Trophoblast cell (in vitro differentiated cells and primary cell): ENCODE measurements around the gene DDX27.

Source experiments
- DNase-seq, 2 donors: peaks; one replicate each; pipeline ENCODE4 v3.0.0-alpha.2; 2016
- H2AFZ ChIP-seq: 2 replicates; pipeline ENCODE4 v1.6.1; 2013; ENCODE audit warnings: low read length, moderate library complexity, mild to moderate bottlenecking; ENCODE audit not compliant: insufficient read depth, poor library complexity
- H2AK5ac ChIP-seq: 2 replicates; pipeline ENCODE4 v1.6.1; 2013; ENCODE audit warnings: mild to moderate bottlenecking, low read length
- H2BK120ac ChIP-seq: 2 replicates; pipeline ENCODE4 v1.6.1; 2013; ENCODE audit warnings: low read length, mild to moderate bottlenecking, moderate library complexity; ENCODE audit not compliant: insufficient read depth, poor library complexity
- H2BK12ac ChIP-seq: 2 replicates; pipeline ENCODE4 v1.6.1; 2013; ENCODE audit warnings: mild to moderate bottlenecking, low read length, moderate library complexity
- H2BK5ac ChIP-seq: 2 replicates; pipeline ENCODE4 v1.6.1; 2013; ENCODE audit warnings: low read length, low read depth, moderate library complexity, mild to moderate bottlenecking; ENCODE audit not compliant: poor library complexity
- H3K14ac ChIP-seq: 2 replicates; pipeline ENCODE4 v1.6.1; 2013; ENCODE audit warnings: mild to moderate bottlenecking, low read length
- H3K18ac ChIP-seq: 2 replicates; pipeline ENCODE4 v1.6.1; 2013; ENCODE audit warnings: mild to moderate bottlenecking, low read length
- H3K23ac ChIP-seq: 2 replicates; pipeline ENCODE4 v1.6.1; 2013; ENCODE audit warnings: low read length
- H3K27ac ChIP-seq: 2 replicates; pipeline ENCODE4 v1.5.1; 2013; ENCODE audit warnings: low read depth, mild to moderate bottlenecking, inconsistent platforms, low read length, moderate library complexity
- H3K27me3 ChIP-seq: 2 replicates; pipeline ENCODE4 v1.6.1; 2013; ENCODE audit warnings: inconsistent platforms, mild to moderate bottlenecking, low read length, moderate library complexity; ENCODE audit not compliant: insufficient read depth
- H3K36me3 ChIP-seq, 2 experiments: 1 replicate in 1 of 2; 2 replicates in 1 of 2; pipeline ENCODE4 v1.6.1; 2013; ENCODE audit warnings: low read length in 2 of 2, mild to moderate bottlenecking in 2 of 2, moderate library complexity in 1 of 2; ENCODE audit not compliant: insufficient read depth in 2 of 2, control insufficient read depth in 1 of 2
- H3K4ac ChIP-seq: 2 replicates; pipeline ENCODE4 v1.6.1; 2013; ENCODE audit warnings: low read depth, mild to moderate bottlenecking, low read length, moderate library complexity
- H3K4me1 ChIP-seq, 2 experiments: 1 replicate in 1 of 2; 2 replicates in 1 of 2; pipeline ENCODE4 v1.6.1; 2013; ENCODE audit warnings: low read length in 2 of 2, mild to moderate bottlenecking in 2 of 2, moderate library complexity in 1 of 2; ENCODE audit not compliant: insufficient read depth in 2 of 2, control insufficient read depth in 1 of 2
- H3K4me2 ChIP-seq: 2 replicates; pipeline ENCODE4 v1.6.1; 2013; ENCODE audit warnings: inconsistent platforms, mild to moderate bottlenecking, low read length, moderate library complexity
- H3K4me3 ChIP-seq: 2 replicates; pipeline ENCODE4 v1.5.1; 2013; ENCODE audit warnings: mild to moderate bottlenecking, low read depth, low read length, inconsistent platforms
- H3K79me1 ChIP-seq: one replicate; pipeline ENCODE4 v1.6.1; 2013; ENCODE audit warnings: low read length
- H3K79me2 ChIP-seq: 2 replicates; pipeline ENCODE4 v1.6.1; 2013; ENCODE audit warnings: low read length, mild to moderate bottlenecking; ENCODE audit not compliant: control insufficient read depth, insufficient read depth, poor library complexity
- H3K9ac ChIP-seq: 2 replicates; pipeline ENCODE4 v1.6.1; 2013; ENCODE audit warnings: mild to moderate bottlenecking, low read length
- H3K9me3 ChIP-seq: 2 replicates; pipeline ENCODE4 v1.6.1; 2013; ENCODE audit warnings: low read depth, mild to moderate bottlenecking, control low read depth, inconsistent platforms, low read length; ENCODE audit not compliant: insufficient read depth
- H4K12ac ChIP-seq: 2 replicates; pipeline ENCODE4 v1.6.1; 2013; ENCODE audit warnings: low read depth, mild to moderate bottlenecking, low read length, moderate library complexity
- H4K8ac ChIP-seq: 2 replicates; pipeline ENCODE4 v1.6.1; 2013; ENCODE audit warnings: low read depth, mild to moderate bottlenecking, low read length, moderate library complexity
- H4K91ac ChIP-seq: one replicate; pipeline ENCODE4 v1.6.1; 2013; ENCODE audit warnings: low read depth, mild to moderate bottlenecking, low read length, moderate library complexity
- WGBS: extraction: QIAGEN DNeasy Blood & Tissue Kit; methylation state at CpG from one replicate; pipeline ENCODE4 v1.1.7; 2013; ENCODE audit warnings: missing lambda C conversion rate; ENCODE audit not compliant: insufficient read length, insufficient coverage; ENCODE audit errors: extremely low coverage; 5-methylcytosine and 5-hydroxymethylcytosine counted together

Gene DDX27

GRCh38 chr20:49278036-49278817 lies 59.0 kb downstream of the DDX27 start, which contains the start of gene ZNFX1:
Gene ZNFX1, minus strand, starts transcription at chr20:49278057. Its CDS starts 2,218 bp downstream, at chr20:49275839.
- Histone ChIP-seq H3K4me1 (peaks cover 2 to 15% of the 10 kb centered on the region in 2 experiments), H3K4ac (peak within 1 kb of the TSS; percentile 96), H3K18ac (peak within 1 kb of the TSS; percentile 77), H3K14ac (peak within 1 kb of the TSS; percentile 88), H3K27ac (peak within 1 kb of the TSS; percentile 94), H3K4me2 (peak within 1 kb of the TSS; percentile 72), H3K27me3 (no peaks in the 10 kb centered on the region), H3K23ac (no peak within 1 kb of the TSS), H4K12ac (peak within 1 kb of the TSS; percentile 83), H3K9me3 (peaks cover 9% of the 10 kb centered on the region), H4K91ac (peak within 1 kb of the TSS; percentile 90), H3K79me1 (peaks cover 15% of the 10 kb centered on the region), H2BK120ac (peak within 1 kb of the TSS; percentile 92), H3K36me3 (peaks cover 23 to 38% of the 10 kb centered on the region in 2 experiments), H3K4me3 (peak within 1 kb of the TSS; percentile 98), H2BK12ac (peak within 1 kb of the TSS; percentile 38), H2AK5ac (peak within 1 kb of the TSS; percentile 92), H2AFZ (peak within 1 kb of the TSS; percentile 51), H4K8ac (peak within 1 kb of the TSS; percentile 90), H3K79me2 (peaks cover 30% of the 10 kb centered on the region), H3K9ac (peak within 1 kb of the TSS; percentile 100), H2BK5ac (peak within 1 kb of the TSS; percentile 92)
- no CpG with 5 or more reads among the region's 80 CpGs for WGBS
- peak; percentile 99 to 100 for DNase-seq

- Histone ChIP-seq H3K23ac (no peak overlapping the region), H3K27ac (peak overlapping the region; percentile 74), H3K4ac (peak overlapping the region; percentile 96), H3K4me1 (peaks cover 2 to 16% of the 10 kb centered on the region in 2 experiments), H2AFZ (no peak overlapping the region), H4K12ac (peak overlapping the region; percentile 83), H2AK5ac (peak overlapping the region; percentile 92), H4K91ac (peak overlapping the region; percentile 76), H3K79me1 (peaks cover 15% of the 10 kb centered on the region), H4K8ac (peak overlapping the region; percentile 69), H3K9me3 (peaks cover 9% of the 10 kb centered on the region), H2BK12ac (no peak overlapping the region), H3K79me2 (peaks cover 30% of the 10 kb centered on the region), H2BK120ac (peak overlapping the region; percentile 71), H2BK5ac (peak overlapping the region; percentile 85), H3K9ac (peak overlapping the region; percentile 100), H3K27me3 (no peaks in the 10 kb centered on the region), H3K36me3 (peaks cover 23 to 46% of the 10 kb centered on the region in 2 experiments), H3K4me3 (peak overlapping the region; percentile 98), H3K4me2 (peak overlapping the region; percentile 72), H3K14ac (peak overlapping the region; percentile 88), H3K18ac (peak overlapping the region; percentile 77)
- no CpG with 5 or more reads among the region's 33 CpGs for WGBS
- peak in 1 of 2 donors; percentile 34 for DNase-seq
Measured at GRCh38 chr20:49278818-49279676, 59.8 kb downstream of the DDX27 start.

- no peak overlapping the region for H3K9ac ChIP-seq
Measured at GRCh38 chr20:49279677-49280462, 60.7 kb downstream of the DDX27 start.

More at GRCh38 chr20:49279677-49280462, 60.7 kb downstream of the DDX27 start:
- H3K4me1 ChIP-seq, result peaks cover 2 to 16% of the 10 kb centered on the region in 2 experiments
- no peak overlapping the region for H4K12ac ChIP-seq
- no peak overlapping the region for H3K18ac ChIP-seq
- H2BK120ac ChIP-seq, result no peak overlapping the region
- H3K4me2 ChIP-seq, result peak overlapping the region; percentile 72
- H3K36me3 ChIP-seq, result peaks cover 26 to 52% of the 10 kb centered on the region in 2 experiments
- no peak overlapping the region for H4K91ac ChIP-seq
- H3K4ac ChIP-seq, result peak overlapping the region; percentile 78
- peaks cover 15% of the 10 kb centered on the region for H3K79me1 ChIP-seq
- peak overlapping the region; percentile 61 for H3K4me3 ChIP-seq
- DNase-seq, result peak in 1 of 2 donors; percentile 13
- H3K27me3 ChIP-seq, result no peaks in the 10 kb centered on the region
- no peak overlapping the region for H3K23ac ChIP-seq
- H3K79me2 ChIP-seq, result peaks cover 30% of the 10 kb centered on the region
- no peak overlapping the region for H2AK5ac ChIP-seq
- no peak overlapping the region for H3K14ac ChIP-seq
- WGBS, result no CpG with 5 or more reads among the region's 7 CpGs
- peaks cover 9% of the 10 kb centered on the region for H3K9me3 ChIP-seq
- no peak overlapping the region for H2BK12ac ChIP-seq
- no peak overlapping the region for H2AFZ ChIP-seq
- H4K8ac ChIP-seq, result no peak overlapping the region
- peak overlapping the region; percentile 25 for H2BK5ac ChIP-seq
- peak overlapping the region; percentile 50 for H3K27ac ChIP-seq
